SIG-M5 treated with dmso at 0.1 percent for 504 hours (cell line): ENCODE data around the gene DHX38.
"Not testable (repeated sequence)": the region's sequence is repeated elsewhere in the genome, so short reads cannot be mapped to it uniquely, and the experiment has no call there.

Experiments
- DNase-seq: peaks from one replicate; lab custom pipeline; 2025; ENCODE audit not compliant: unreplicated experiment; lab: John Stamatoyannopoulos, UW

The DHX38 gene

DNA sequence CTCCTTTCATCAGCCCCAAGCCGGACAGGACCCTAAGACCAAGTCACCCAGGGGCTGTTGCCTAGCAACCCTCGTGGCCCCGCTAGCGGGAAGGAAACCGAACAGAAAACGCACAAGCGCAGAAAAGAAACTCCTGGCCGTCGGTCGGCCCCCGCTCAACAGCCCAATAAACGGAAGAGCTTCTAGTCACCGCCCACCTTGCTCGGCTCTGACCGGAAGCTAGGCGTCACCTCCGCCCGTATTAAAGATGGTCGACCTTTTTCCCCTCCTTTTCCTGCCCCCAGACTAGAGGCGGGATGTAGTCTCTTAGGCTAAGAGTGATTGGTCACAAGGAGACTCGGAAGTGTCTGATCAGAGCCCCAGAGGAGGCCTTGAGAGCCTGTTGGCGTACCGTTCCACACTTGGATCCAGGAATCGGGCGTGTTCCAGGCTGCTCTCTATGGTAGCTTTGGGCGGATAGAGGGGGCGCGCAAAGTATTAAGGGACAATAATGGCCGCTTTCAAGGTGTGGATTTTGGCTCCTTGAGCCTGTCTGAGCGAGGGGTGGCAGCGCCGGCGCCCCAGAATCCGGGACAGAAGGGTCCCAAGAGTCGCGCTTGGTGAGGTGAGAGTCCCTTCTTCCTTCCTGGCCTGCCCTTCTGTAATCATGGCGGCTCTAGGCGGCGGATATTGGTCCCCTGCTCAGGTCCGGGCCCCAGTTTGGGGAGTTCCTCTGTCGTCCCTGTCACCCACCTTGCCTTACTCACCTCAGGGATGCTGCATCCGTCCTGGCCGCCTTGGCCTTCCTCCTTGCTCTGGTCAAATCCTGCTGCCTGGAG lies at the start of gene DHX38, which contains the start of gene TXNL4B:
Gene DHX38, plus strand, starts transcription at position 400 of the 818 bp plus-strand sequence. CDS start 2,311 bp downstream, outside the sequence.
Gene TXNL4B, minus strand, starts transcription at position 173 of the 818 bp plus-strand sequence. CDS start 2,871 bp downstream, outside the sequence.
- DNase-seq: peak; percentile 99

DNA sequence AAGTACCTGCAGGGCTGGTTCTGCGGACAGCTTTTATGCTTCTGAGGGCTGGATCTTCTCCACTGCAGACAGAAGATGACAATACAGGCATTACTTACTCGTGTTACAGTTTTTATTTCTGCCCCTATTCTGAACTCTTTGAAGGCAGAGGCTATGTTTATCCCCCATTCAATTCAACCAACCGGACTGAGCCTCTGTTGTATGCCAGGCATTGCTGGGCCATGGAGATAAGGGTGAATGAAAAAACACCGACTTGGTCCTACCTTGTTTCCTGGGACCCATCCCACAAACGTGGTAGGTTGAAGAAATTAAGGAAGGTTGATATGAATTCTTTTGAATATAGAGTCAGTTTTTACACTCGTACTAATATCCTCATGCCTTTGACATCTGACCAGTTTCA lies 49.4 kb upstream of the DHX38 start:
- no peak for DNase-seq

DNA sequence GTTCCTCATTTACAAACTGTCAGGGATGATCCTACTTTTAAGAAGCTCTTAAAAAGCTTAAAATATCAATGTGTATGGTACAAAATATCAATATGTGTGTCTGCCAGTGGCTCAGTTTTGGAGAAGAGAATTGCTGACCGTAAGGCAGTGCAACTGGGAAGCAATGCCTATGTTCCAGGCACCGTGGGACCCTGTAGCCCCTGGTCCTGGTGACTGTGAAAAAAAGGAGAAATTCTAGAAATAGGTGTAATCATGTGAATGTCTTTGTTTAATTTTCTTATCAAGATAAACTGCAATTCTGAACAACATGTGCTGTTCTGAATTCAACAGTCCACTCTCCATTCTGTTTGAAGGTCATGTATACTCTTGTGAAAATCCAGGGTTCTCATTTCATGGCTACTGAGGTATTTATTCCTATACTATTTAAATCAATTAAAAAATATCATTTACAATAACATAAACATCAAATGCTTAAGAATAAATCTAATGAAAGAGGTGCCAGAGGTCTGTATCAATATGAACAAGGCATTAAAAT lies 48.8 kb upstream of the DHX38 start:
- no peak for DNase-seq

DNA sequence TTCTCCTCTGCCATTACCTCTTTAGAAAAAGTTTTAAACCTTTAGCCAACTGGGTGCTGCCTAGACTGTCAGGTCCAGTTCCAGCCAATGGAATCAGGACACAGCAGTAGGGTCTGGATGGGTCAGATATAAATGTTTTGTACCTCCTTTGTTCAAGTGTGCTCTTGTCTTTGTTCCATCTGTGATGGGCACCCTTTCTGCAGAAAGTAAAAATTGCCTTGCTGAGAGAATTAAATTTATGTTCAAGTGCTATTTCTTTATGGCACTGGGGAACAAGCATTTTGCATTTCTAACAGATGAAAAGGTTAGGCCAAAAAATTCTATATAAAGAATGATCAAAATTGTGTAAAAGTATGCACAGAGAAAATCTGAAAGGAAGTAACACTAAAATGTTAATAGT lies 44.5 kb upstream of the DHX38 start:
- DNase-seq: no peak

DNA sequence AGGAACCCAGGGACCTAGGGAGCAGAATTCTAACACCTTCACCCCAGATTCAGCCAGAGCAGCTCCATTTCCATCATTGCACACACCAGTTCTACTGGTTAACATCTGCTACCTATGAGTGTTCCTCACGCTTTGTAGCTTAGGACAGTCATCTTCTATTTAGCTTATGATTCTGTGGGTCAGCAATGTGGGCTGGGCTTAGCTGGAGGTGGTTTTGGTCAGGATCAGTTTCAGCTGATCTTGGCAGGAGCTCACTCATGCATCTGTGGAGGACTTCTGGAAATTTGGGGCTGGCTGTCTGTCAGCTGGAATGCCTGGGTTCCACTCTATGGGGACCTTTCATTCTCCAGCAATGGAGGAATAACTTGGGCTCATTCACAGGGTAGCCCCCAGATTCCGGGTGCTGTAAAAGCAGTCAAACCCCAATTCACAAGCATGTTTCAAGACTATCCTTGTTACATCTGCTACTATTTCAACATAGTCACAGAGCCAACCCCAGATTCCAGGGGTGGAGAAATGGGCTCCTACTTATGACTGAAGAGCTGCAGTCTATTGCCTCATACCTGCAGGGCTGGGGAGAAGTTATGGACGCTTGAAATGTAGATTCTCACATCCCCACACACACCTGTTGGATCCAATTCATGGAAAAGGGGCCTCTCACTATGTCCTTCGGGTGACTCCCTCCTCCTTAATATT lies 42.7 kb upstream of the DHX38 start:
- peak; percentile 75 for DNase-seq

DNA sequence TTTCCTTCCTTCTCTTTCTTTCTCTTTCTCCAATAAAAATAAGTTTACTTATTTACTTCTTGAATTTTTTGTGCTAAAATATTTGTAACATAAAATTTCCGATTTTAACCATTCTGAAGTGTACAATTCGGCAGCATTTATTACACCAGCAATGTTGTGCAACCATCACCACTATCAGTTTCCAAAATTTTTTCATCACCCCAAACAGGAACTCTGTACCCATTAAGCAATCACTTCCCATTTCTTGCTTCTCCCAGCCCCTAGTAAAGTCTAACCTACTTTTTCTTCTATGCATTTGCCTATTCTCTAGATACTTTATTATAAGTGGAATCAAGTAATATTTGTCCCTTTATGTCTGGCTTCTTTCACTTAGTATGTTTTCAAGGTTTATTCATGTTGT lies 41.8 kb upstream of the DHX38 start:
- peak; percentile 79 for DNase-seq

DNA sequence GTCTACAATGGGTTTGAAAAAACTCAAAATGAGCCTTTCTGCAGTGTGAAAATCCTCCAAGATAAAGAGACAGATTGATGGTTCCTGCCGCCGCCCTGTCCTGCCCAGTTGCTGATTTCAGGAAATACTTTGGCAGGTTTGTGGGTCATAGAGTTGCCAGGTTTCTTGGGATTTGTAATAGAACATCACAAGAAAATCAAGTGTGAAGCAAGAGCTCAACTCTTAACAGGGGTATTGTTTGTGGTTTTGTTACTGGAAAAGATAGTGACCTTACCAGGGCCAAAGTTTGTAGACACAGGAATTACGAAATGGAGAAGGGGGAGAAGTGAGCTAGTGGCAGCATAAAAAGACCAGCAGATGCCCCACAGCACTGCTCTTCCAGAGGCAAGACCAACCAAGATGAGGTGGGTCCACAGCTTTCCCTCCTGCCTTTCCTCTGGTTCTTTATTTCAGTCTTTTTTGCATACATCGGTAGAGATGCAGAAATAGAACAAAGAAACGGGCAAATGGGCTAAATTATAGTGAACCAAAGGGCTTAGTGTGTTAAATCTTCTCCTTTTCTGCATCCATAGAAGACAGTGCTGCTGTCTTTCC lies 39.3 kb upstream of the DHX38 start, which contains the start of gene HP:
Gene HP, plus strand, starts transcription at position 252 of the 594 bp plus-strand sequence. Its CDS starts 148 bp downstream, at position 400.
- DNase-seq: peak; percentile 73

DNA sequence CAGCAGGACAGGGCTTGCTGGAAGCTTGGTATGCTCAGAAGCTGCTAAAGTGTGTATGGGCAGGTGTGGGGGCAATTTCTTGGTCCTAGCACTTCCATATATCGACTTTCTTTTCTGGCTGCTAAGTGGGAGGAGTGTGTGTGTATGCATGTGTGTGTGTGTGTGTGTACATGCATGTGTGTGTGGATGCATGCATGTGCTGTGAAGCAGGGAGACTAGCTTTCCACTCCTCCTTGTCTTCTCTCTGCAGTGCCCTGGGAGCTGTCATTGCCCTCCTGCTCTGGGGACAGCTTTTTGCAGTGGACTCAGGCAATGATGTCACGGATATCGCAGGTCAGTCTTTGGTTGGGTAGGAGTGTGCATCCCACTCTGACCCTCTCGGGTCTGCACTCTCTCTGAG lies 37.7 kb upstream of the DHX38 start:
- DNase-seq: no peak

DNA sequence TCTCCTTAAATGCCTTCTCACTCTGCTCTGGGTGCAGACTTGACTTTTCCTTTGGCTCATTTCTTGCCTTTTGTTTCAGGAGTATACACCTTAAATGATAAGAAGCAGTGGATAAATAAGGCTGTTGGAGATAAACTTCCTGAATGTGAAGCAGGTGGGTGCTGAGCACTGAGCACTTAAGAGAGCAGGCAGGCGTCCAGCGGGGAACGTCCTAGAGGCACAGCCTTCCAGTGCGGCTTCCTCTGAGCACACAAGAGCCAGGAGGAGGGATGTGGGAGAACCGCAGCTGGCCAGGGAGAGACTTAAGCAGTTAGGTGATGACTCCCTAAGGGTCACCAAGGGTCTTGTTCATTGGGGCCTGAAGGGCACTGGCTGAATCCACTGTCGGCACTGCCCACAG lies 36.3 kb upstream of the DHX38 start:
- not testable (repeated sequence) for DNase-seq

DNA sequence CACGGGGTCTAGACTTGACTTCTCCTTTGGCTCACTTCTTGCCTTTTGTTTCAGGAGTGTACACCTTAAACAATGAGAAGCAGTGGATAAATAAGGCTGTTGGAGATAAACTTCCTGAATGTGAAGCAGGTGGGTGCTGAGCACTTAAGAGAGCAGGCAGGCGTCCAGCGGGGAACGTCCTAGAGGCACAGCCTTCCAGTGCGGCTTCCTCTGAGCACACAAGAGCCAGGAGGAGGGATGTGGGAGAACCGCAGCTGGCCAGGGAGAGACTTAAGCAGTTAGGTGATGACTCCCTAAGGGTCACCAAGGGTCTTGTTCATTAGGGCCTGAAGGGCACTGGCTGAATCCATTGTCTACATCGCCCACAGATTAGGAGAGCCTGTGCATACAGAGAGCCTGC lies 34.6 kb upstream of the DHX38 start:
- DNase-seq: not testable (repeated sequence)

DNA sequence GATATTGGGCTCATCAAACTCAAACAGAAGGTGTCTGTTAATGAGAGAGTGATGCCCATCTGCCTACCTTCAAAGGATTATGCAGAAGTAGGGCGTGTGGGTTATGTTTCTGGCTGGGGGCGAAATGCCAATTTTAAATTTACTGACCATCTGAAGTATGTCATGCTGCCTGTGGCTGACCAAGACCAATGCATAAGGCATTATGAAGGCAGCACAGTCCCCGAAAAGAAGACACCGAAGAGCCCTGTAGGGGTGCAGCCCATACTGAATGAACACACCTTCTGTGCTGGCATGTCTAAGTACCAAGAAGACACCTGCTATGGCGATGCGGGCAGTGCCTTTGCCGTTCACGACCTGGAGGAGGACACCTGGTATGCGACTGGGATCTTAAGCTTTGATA lies 33.2 kb upstream of the DHX38 start:
- no peak for DNase-seq

DNA sequence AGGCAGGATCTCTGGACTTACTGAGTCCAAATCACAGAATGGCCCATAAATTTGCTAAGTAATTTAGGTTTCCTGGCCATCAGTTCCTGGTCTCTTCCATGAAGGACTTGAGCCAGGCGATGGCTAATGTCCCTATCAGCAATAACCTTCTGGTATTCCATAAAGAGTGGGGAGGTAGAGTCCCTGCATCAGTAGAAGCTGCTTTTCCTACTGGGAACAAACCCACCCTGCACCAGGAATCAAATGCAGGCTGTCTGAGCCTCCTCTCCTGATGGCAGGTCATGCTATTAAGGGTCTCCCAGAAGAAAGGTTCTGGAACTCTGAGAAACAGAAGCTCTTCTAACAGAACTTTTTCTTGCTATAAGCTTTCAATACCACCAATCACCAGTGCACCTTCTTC lies 32.1 kb upstream of the DHX38 start:
- no peak for DNase-seq

DNA sequence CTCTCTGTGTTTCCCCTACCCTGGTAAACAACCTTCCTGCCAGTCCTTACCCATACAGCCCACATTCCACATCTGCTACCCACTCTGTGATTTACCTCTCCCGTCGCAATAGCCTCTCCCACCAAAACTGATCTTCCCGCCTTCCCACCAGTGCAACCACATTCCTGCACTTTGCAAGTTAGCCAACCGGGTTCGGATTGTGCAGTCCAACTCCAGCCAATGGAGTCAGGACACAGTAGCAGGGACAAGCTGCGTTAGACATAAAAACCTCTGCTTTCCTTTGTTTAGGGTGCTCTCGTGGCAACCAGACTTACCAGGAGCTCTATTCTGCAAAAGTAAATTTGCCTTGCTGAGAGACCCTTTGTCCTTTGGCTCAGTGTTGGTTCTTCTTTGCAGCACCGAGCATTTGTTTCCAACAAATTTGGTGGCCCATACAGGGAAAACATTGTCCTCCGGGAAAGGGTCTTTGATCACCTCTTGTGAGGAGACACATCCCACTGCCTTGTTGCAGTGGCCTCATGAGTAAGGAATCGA lies 29.2 kb upstream of the DHX38 start:
- no peak for DNase-seq

DNA sequence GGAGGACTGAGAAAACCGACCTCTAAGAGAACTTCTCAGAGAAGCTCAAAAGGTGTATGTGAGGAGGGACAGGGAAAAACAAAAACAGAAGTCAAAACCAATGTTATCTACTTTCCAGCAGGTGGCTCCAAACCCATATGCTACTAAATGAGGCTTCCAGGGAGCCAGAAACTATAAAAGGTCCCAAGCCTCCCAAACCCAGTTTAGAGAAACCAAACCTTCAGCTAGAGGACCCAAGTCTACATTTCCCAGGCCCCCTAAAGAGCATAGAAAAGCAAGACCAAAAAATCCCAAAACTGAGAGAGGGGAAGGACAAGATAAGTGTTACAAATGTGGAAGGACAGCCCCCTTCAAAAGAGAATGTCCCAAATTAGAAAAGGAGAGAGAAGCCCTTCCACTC lies 26.9 kb upstream of the DHX38 start:
- DNase-seq: peak; percentile 57

DNA sequence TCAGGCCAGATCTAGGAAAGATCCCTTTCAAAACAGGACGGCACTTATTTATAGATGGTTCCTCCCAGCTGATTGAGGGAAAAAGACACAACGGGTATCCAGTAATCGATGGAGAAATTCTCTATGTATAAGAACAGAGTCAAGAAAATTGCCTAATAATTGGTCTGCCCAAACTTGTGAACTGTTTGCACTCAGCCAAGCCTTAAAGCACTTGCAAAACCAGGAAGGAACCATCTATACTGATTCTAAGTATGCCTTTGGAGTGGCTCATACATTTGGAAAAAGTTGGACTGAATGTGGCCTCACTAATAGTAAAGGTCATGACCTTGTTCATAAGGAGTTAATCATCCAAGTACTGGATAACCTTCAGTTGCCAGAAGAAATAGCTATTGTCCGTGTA lies 24.7 kb upstream of the DHX38 start:
- no peak for DNase-seq

DNA sequence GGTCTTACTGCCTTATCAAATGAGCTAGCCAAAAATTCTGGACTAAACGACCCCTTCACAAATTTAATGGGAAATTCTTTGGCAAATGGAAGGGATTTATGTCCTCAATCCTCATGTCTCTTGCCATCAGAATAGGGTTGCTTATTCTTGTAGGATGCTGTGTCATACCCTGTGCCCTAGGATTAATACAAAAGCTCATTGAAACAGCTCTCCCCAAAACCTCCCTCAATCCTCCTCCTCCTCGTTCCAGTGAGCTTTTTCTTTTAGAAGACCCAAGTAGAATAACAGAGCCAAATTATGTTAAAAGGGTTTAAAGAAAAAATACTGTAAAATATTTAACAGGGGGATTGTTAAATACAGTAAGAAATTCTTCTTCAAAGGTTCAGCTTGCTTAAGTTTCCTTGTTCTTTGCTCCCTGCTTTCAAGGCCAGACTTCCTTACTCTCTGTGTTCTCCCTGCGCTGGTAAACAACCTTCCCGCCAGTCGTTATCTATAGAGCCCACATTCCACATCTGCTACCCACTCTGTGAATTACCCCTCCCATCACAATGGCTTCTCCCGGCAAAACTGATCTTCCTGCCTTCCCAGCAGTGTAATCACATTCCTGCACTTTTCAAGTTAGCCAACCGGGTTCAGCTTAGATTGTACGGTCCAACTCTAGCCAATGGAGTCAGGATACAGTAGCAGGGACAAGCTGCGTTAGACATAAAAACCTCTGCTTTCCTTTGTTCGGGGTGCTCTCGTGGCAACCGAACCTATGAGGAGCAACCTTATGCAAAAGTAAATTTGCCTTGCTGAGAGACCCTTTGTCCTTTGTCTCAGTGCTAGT lies 20.9 kb upstream of the DHX38 start:
- DNase-seq: no peak

DNA sequence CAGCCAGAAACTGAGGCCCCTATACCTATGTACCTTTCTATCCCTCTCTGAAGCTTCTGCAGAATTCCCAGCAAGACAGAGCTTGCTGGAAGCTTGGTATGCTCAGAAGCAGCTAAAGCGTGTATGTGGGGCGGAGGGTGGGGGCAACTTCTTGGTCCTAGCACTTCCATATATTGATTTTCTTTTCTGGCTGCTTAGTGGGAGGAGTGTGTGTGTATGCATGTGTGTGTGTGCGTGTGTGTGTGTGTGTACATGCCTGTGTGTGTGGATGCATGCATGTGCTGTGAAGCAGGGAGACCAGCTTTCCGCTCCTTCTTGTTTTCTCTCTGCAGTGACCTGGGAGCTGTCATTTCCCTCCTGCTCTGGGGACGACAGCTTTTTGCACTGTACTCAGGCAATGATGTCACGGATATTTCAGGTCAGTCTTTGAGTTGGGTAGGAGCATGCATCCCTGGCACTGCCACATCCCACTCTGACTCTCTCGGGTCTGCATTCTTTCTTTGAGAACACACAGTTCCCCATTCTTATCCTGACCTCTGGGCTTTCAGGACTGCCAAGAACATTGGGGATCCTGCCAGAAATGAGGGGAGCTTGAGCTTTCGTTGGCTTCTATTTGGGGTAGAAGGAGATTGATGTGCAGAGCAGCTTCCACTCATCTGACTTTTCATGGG lies 20.0 kb upstream of the DHX38 start:
- no peak for DNase-seq

DNA sequence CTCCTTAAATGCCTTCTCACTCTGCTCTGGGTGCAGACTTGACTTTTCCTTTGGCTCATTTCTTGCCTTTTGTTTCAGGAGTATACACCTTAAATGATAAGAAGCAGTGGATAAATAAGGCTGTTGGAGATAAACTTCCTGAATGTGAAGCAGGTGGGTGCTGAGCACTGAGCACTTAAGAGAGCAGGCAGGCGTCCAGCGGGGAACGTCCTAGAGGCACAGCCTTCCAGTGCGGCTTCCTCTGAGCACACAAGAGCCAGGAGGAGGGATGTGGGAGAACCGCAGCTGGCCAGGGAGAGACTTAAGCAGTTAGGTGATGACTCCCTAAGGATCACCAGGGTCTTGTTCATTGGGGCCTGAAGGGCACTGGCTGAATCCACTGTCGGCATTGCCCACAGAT lies 18.6 kb upstream of the DHX38 start:
- not testable (repeated sequence) for DNase-seq

DNA sequence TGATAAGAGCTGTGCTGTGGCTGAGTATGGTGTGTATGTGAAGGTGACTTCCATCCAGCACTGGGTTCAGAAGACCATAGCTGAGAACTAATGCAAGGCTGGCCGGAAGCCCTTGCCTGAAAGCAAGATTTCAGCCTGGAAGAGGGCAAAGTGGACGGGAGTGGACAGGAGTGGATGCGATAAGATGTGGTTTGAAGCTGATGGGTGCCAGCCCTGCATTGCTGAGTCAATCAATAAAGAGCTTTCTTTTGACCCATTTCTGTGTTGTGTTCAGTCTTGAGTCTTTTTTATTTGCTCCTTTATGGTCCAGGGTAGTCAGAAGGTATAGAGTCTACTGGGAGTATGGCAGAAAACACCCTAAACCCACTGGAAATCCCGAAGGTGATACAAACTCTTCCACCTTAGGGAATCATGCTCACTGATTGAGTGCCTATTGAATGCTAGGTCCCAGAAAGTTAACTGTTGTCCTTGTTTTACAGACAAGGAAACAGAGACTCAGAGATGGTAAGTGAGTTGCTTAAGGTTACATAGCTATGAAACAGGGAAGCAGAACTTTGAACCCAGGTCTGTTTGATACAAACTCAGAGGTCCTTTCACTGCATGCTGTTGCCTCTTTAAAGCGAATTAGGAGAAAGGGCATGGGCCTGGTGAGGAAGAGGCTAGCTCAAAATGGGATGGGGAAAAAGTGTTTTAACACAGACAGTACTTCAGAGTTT lies 16.5 kb upstream of the DHX38 start:
- DNase-seq: not testable (repeated sequence)
